Measurements from ENCODE around the gene LIN9. TPM values are rescaled to one million over a fixed set of nuclear protein-coding genes. Genes with fewer than 3 reads are reported as not detected.

Gene LIN9
- total and polyA plus RNA-seq, 2 of the 8 experiments (the other 6 are each of a cell fraction or from before 2014, with no cell fraction given), result 5.6 to 12.6 TPM

DNA sequence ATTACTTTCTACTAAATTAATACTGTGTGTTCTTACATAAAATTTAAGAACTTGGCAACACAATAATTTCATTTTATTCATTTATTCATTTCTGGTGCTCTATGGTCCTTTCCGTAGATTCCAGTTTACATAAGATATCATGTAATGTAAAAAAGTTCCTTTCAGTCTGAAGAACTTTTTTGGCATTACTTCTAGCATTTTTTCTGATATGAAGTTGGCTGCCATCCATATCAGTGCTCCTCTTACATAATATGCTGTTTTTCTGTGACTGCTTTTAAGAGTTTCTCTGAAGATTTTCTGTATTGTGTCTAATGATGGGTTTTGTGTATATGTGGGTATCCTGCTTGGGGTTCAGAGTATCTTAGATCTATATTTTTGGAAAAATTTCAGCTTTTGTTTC lies 34.8 kb downstream of the LIN9 start:
- H4K20me1 ChIP-seq (replicated peaks in 1 of 2; ENCODE audit: control insufficient read depth in 1 of 2, insufficient read depth in 2 of 2, low read length in 2 of 2), result no peaks in the 10 kb centered on the region
- no peaks in the 10 kb centered on the region for H3K79me2 ChIP-seq (ENCODE audit: control insufficient read depth in 1 of 2, insufficient read depth in 2 of 2, low read length in 2 of 2)
- H3K27me3 ChIP-seq (replicated peaks in 1 of 4; ENCODE audit: control insufficient read depth in 3 of 4, extremely low read depth in 1 of 4, insufficient read depth in 3 of 4, low read length in 3 of 4), result no peaks in the 10 kb centered on the region
- H3K4ac ChIP-seq (replicated peaks; ENCODE audit: insufficient read length, low read depth, low read length), result no peak overlapping the region
- no peak overlapping the region for H2AFZ ChIP-seq (ENCODE audit: low read length)
- H3K9ac ChIP-seq (replicated peaks in 1 of 4; ENCODE audit: extremely low read depth in 1 of 4, low read depth in 3 of 4, low read length in 3 of 4), result no peak overlapping the region
- ChIA-PET POLR2A (ENCODE audit: partially characterized antibody) (no interaction called here), CTCF (ENCODE audit: partially characterized antibody) (no interaction called here)
- no peaks in the 10 kb centered on the region for H3K23me2 ChIP-seq (ENCODE audit: low read depth, low read length)
- H3K23ac ChIP-seq (ENCODE audit: insufficient read length), result no peak overlapping the region
- no peak overlapping the region for H2BK12ac ChIP-seq (ENCODE audit: low read depth, low read length)
- no peak overlapping the region for H3K27ac ChIP-seq (ENCODE audit: low read depth, low read length)
- H3K4me1 ChIP-seq (replicated peaks in 1 of 4; ENCODE audit: control insufficient read depth in 3 of 4, insufficient read depth in 4 of 4, low read length in 3 of 4), result no peaks in the 10 kb centered on the region
- FAIRE-seq, result no peak
- H4K8ac ChIP-seq (ENCODE audit: extremely low read depth, insufficient read depth, low read length), result no peak overlapping the region
- H3K36me3 ChIP-seq (ENCODE audit: control insufficient read depth in 2 of 4, insufficient read depth in 4 of 4, low read length in 3 of 4), result peaks cover 0 to 11% (median 0%) of the 10 kb centered on the region in 4 experiments; a peak in 2 of 8 replicates
- WGBS, 2 experiments (ENCODE audit: extremely low coverage in 1 of 2, insufficient coverage in 1 of 2, insufficient read length in 1 of 2, insufficient replicate concordance in 2 of 2, low coverage in 1 of 2, low lambda C conversion rate in 2 of 2, missing lambda C conversion rate in 1 of 2), result 87% methylated on average over 1 of the region's 1 CpG; no CpG with 5 or more reads in 1 of the 2 experiments
- H3K4me2 ChIP-seq (ENCODE audit: insufficient read depth in 1 of 2, low read depth in 2 of 2, low read length in 2 of 2), result no peak overlapping the region
- no peak overlapping the region for H2BK20ac ChIP-seq (ENCODE audit: low read length)
- no peak for DNase-seq (ENCODE audit: low read depth in 1 of 2, low spot score in 2 of 2)
- no peaks in the 10 kb centered on the region for H3K79me1 ChIP-seq (ENCODE audit: low read depth, low read length)
- no peak overlapping the region for H2BK5ac ChIP-seq (ENCODE audit: low read depth, low read length)
- no peak overlapping the region for H2AK5ac ChIP-seq (ENCODE audit: low read depth, low read length)
- no peak overlapping the region for H3K4me3 ChIP-seq (ENCODE audit: extremely low read depth in 1 of 4, insufficient read depth in 2 of 4, low read depth in 3 of 4, low read length in 4 of 4)
- H4K91ac ChIP-seq (replicated peaks; ENCODE audit: insufficient read length, low read length), result no peak overlapping the region
- TF ChIP-seq SP2 (IDR thresholded peaks at IDR 0.05; ENCODE audit: low read length), result no peak
- no peak for TF ChIP-seq CBX8 (IDR thresholded peaks at IDR 0.05; ENCODE audit: borderline replicate concordance, low read depth, low read length)
- TF ChIP-seq RXRA (IDR thresholded peaks at IDR 0.05; ENCODE audit: insufficient read depth, low read depth, low read length), result no peak
- no peak overlapping the region for H3K18ac ChIP-seq (ENCODE audit: extremely low read depth, low read length)
- H3K56ac ChIP-seq (replicated peaks; ENCODE audit: insufficient read length, low read depth, low read length), result no peak overlapping the region
- no peak overlapping the region for H2BK15ac ChIP-seq (ENCODE audit: low read length)
- no peak overlapping the region for H2BK120ac ChIP-seq (replicated peaks; ENCODE audit: low read depth, low read length)
- H3K9me3 ChIP-seq (ENCODE audit: insufficient read depth in 2 of 2, low read depth in 1 of 2, low read length in 1 of 2), result no peaks in the 10 kb centered on the region
- no peak overlapping the region for H4K5ac ChIP-seq (ENCODE audit: insufficient read length, low read depth, low read length)
- H3K14ac ChIP-seq (ENCODE audit: insufficient read length), result no peak overlapping the region

All from H1 (cell line).